Thoracic aorta (tissue), 2 donors: Measurements from ENCODE around the gene GDI1. TPM values are rescaled to one million over a fixed set of nuclear protein-coding genes. Genes with fewer than 3 reads are reported as not detected.

Experiments used
- ATAC-seq: fragments of 150-250 bp; one replicate; pipeline ENCODE4 v1.8.0; 2017; ENCODE audit warnings: low read depth; ENCODE audit not compliant: insufficient number of reproducible peaks, low FRiP score
- DNase-seq: peaks from one replicate; pipeline ENCODE4 v3.0.0-alpha.2; 2020; ENCODE audit warnings: low spot score
- H3K27ac ChIP-seq, 2 donors: fragments of 200-600 bp; sonication (generic); 1 replicate in 1 of 2; 2 replicates in 1 of 2; pipeline ENCODE4 v1.5.1; 2016; ENCODE audit warnings: mild to moderate bottlenecking in 2 of 2, moderate library complexity in 2 of 2
- H3K27me3 ChIP-seq: fragments of 200-600 bp; sonication (generic); replicated peaks from 2 replicates; pipeline ENCODE4 v1.6.0; 2016; ENCODE audit warnings: mild to moderate bottlenecking; ENCODE audit not compliant: insufficient read depth
- H3K36me3 ChIP-seq: fragments of 200-600 bp; sonication (generic); one replicate; pipeline ENCODE4 v1.5.1; 2016
- H3K4me1 ChIP-seq, 2 donors: fragments of 200-600 bp; sonication (generic); 1 replicate in 1 of 2; 2 replicates in 1 of 2; pipeline versions ENCODE4 v1.5.1 to v1.6.0; 2016; ENCODE audit warnings: low read depth in 2 of 2, mild to moderate bottlenecking in 1 of 2; ENCODE audit not compliant: control insufficient read depth in 1 of 2
- H3K4me3 ChIP-seq: fragments of 200-600 bp; sonication (generic); 2 replicates; pipeline ENCODE4 v1.5.1; 2016; ENCODE audit warnings: mild to moderate bottlenecking
- H3K9me3 ChIP-seq: fragments of 200-600 bp; sonication (generic); 2 replicates; pipeline ENCODE4 v1.5.1; 2016
- total RNA-seq, 2 donors: library from RNA; depleted of rRNA; stranded (reverse); fragments of >200 nt; gene quantifications; one replicate each; pipeline versions ENCODE4 v1.1.0 to v1.2.3, GENCODE V29; 2016
- TF ChIP-seq, protein P1 (sequence below): fragments of 200-600 bp; sonication (generic); IDR thresholded peaks from one replicate; pipeline ENCODE4 v1.5.1; 2019; ENCODE audit warnings: antibody characterized with exemption

Gene GDI1
- total RNA-seq, 2 donors from 2014 or later: 99.4 to 151 TPM

DNA sequence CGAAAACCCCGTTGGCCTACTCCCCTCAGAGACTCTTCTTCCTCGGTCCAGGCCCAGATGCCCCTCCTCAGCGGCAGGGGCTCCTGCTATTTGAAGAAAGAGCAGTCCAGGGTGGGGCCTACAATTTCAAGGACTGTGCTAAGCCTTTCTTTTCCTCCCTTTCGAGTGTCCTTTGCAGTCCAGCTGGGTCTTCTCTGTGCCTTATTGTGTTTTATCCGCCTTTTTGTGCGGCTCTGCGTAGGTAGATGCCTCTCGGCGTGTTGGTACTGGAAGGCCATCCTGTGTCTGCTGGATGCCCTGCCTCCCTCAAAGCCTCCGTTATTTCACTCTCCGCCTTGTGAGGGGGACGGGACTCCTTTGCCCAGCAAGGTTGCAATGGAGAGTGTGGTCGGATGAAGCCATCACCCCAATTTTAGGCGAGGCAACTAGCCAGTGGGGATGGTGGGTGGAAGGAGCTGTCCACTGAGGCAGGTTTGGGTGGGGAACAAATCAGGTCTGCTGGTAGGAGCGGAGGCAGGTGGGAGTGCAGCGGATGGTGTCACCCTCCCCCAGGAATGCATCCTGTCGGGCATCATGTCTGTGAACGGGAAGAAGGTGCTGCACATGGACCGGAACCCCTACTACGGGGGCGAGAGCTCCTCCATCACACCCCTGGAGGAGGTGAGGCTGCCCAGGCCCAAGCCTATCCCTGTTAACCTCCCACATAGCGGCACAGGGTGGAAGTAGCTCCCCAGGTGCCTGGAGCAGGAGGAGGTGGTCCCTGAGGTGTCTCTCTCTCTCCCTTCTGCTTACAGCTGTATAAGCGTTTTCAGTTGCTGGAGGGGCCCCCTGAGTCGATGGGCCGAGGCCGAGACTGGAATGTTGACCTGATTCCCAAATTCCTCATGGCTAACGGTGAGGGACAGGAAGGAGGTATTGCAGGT, 1.3 kb downstream of the GDI1 start:
- Histone ChIP-seq H3K36me3 (no peaks in the 10 kb centered on the region), H3K9me3 (no peaks in the 10 kb centered on the region), H3K27me3 (no peaks in the 10 kb centered on the region), H3K4me3 (peak overlapping the region; percentile 78), H3K4me1 (peaks cover 0 to 14% of the 10 kb centered on the region in 2 donors), H3K27ac (peak overlapping the region in 1 of 2 donors; percentile 71)
- DNase-seq (no peak), ATAC-seq (no peak)
- TF ChIP-seq, protein P1, sequence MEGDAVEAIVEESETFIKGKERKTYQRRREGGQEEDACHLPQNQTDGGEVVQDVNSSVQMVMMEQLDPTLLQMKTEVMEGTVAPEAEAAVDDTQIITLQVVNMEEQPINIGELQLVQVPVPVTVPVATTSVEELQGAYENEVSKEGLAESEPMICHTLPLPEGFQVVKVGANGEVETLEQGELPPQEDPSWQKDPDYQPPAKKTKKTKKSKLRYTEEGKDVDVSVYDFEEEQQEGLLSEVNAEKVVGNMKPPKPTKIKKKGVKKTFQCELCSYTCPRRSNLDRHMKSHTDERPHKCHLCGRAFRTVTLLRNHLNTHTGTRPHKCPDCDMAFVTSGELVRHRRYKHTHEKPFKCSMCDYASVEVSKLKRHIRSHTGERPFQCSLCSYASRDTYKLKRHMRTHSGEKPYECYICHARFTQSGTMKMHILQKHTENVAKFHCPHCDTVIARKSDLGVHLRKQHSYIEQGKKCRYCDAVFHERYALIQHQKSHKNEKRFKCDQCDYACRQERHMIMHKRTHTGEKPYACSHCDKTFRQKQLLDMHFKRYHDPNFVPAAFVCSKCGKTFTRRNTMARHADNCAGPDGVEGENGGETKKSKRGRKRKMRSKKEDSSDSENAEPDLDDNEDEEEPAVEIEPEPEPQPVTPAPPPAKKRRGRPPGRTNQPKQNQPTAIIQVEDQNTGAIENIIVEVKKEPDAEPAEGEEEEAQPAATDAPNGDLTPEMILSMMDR: no peak

- no peaks in the 10 kb centered on the region for H3K27me3 ChIP-seq
- no peak overlapping the region for H3K4me3 ChIP-seq
- no peak overlapping the region for H3K27ac ChIP-seq
- no peaks in the 10 kb centered on the region for H3K36me3 ChIP-seq
- DNase-seq (no peak), ATAC-seq (no peak)
- no peaks in the 10 kb centered on the region for H3K9me3 ChIP-seq
- H3K4me1 ChIP-seq: peaks cover under 1 to 20% of the 10 kb centered on the region in 2 donors
- TF ChIP-seq, protein P1: no peak
Measured at GRCh38 chrX:154439841-154440240, 2.9 kb downstream of the GDI1 start.

DNA sequence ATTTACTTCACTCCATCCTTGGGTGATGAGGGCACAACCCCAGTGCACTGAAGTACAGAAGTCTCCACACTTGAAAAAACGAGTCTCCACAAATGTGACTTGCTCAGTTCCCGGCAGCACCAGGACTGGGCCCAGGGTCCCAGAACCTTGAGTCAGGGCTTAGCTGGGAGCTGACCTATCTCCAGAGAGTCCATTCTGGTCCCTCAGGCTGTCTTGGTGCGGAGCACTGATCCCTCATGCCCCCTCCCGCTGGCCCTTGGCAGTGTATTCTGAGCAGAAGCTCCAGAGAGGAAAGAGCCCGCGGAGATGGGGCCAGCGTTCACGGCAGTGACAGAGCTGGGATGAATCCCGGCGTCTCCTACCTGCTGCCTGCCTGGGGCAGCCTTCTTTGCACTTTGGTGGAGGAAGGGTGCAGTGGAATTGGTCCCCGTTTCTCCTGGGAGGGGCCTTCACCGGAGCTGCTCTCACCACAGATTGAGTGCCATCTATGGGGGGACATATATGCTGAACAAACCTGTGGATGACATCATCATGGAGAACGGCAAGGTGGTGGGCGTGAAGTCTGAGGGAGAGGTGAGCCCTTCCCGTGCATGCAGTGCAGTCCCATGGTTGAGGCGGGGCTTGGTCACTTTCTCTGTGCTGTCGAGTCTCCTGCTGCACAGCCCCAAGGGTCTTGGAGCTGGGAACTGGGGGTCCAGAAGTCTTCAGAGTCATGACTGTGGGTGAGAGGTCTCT, 3.8 kb downstream of the GDI1 start:
- Histone ChIP-seq H3K4me1 (peaks cover 6 to 30% of the 10 kb centered on the region in 2 donors), H3K36me3 (no peaks in the 10 kb centered on the region), H3K27ac (no peak overlapping the region), H3K9me3 (no peaks in the 10 kb centered on the region), H3K27me3 (no peaks in the 10 kb centered on the region), H3K4me3 (no peak overlapping the region)
- TF ChIP-seq, protein P1: no peak
- DNase-seq: no peak
- no peak for ATAC-seq

DNA sequence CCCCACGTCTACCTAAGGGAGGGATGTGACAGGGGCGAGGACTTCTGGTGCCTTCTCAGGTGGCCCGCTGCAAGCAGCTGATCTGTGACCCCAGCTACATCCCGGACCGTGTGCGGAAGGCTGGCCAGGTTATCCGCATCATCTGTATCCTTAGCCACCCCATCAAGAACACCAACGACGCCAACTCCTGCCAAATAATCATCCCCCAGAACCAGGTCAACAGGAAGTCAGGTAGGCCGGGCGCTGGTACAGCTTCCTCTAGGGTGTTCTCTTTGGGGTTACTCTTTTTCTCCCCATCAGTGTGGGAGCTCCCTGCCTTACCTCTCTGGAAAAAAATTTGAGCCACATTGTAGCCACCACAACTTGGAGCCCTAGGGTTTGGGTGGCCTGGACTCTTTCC, 4.6 kb downstream of the GDI1 start:
- Histone ChIP-seq H3K27me3 (no peaks in the 10 kb centered on the region), H3K9me3 (no peaks in the 10 kb centered on the region), H3K4me3 (no peak overlapping the region), H3K27ac (no peak overlapping the region), H3K4me1 (peaks cover 6 to 35% of the 10 kb centered on the region in 2 donors), H3K36me3 (no peaks in the 10 kb centered on the region)
- ATAC-seq (no peak), DNase-seq (no peak)
- TF ChIP-seq, protein P1: no peak

- DNase-seq (no peak), ATAC-seq (no peak)
- Histone ChIP-seq H3K36me3 (no peaks in the 10 kb centered on the region), H3K9me3 (no peaks in the 10 kb centered on the region), H3K4me3 (no peak overlapping the region), H3K27ac (no peak overlapping the region), H3K4me1 (peaks cover 6 to 35% of the 10 kb centered on the region in 2 donors), H3K27me3 (no peaks in the 10 kb centered on the region)
- TF ChIP-seq, protein P1: no peak
Measured at GRCh38 chrX:154441984-154442707, 5.2 kb downstream of the GDI1 start.
